ENCODE data around the gene PCDHGB7.
"Not testable (repeated sequence)": the region's sequence is repeated elsewhere in the genome, so short reads cannot be mapped to it uniquely, and the experiment has no call there.

- TF ChIP-seq CTCF (IDR thresholded peaks at IDR 0.05; ENCODE audit: low read length); EZH2 (IDR thresholded peaks at IDR 0.05; ENCODE audit: borderline replicate concordance, low read length): not testable (repeated sequence)
Observed at GRCh38 chr5:141394401-141395187, 22.9 kb upstream of the PCDHGB7 start.

Measured in OCI-LY1 (cell line).